ENCODE results near the gene SETDB2.

DNA sequence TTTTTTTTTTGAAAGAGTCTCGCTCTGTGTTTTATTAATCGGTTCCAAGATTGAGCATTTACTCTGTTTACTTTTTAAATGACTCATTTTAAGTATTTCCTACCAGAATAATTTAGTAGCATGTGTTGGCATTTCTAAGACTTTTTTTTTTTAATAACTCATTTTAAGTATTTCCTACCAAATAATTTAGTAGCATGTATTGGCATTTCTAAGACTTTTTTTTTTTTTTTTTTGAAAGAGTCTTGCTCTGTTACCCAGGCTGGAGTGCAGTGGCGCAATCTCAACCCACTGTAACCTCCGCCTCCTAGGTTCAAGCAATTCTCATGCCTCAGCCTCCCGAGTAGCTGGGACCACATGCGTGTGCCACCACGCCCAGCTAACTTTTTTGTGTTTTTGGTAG is 13.1 kb downstream of the SETDB2 start:
- TF ChIP-seq POLR2AphosphoS5 (IDR thresholded peaks at IDR 0.05): no peak
- TF ChIP-seq, protein P1, sequence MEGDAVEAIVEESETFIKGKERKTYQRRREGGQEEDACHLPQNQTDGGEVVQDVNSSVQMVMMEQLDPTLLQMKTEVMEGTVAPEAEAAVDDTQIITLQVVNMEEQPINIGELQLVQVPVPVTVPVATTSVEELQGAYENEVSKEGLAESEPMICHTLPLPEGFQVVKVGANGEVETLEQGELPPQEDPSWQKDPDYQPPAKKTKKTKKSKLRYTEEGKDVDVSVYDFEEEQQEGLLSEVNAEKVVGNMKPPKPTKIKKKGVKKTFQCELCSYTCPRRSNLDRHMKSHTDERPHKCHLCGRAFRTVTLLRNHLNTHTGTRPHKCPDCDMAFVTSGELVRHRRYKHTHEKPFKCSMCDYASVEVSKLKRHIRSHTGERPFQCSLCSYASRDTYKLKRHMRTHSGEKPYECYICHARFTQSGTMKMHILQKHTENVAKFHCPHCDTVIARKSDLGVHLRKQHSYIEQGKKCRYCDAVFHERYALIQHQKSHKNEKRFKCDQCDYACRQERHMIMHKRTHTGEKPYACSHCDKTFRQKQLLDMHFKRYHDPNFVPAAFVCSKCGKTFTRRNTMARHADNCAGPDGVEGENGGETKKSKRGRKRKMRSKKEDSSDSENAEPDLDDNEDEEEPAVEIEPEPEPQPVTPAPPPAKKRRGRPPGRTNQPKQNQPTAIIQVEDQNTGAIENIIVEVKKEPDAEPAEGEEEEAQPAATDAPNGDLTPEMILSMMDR (IDR thresholded peaks at IDR 0.05): no peak
- TF ChIP-seq POLR2A (IDR thresholded peaks at IDR 0.05): no peak
- TF ChIP-seq EP300 (IDR thresholded peaks at IDR 0.05; ENCODE audit: low read depth): no peak
